ENCODE data around the gene CD200.

The CD200 gene, protein sequence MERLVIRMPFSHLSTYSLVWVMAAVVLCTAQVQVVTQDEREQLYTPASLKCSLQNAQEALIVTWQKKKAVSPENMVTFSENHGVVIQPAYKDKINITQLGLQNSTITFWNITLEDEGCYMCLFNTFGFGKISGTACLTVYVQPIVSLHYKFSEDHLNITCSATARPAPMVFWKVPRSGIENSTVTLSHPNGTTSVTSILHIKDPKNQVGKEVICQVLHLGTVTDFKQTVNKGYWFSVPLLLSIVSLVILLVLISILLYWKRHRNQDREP

DNA sequence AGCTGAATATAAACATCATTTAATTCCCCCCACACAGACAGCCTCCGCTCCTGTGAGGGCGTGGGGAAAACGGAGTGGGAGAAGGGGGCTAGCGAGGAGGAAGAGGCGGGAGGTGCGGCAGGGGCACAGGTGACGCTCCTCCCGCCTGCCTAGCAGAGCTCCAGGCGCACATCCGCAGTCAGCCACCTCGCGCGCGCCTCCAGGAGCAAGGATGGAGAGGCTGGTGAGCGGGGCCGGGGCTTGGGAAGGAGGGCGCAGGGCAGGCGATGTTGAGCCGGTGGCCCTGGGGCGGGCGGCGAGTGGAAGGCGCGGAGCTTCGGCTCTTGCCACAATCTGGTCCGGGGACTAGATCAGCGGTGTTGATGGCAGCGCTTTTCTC lies at the start of gene CD200:
CD200 (plus strand) TSS at position 155 of the 379 bp plus-strand sequence; CDS start at position 212, 57 bp downstream.
- no peak for DNase-seq

DNA sequence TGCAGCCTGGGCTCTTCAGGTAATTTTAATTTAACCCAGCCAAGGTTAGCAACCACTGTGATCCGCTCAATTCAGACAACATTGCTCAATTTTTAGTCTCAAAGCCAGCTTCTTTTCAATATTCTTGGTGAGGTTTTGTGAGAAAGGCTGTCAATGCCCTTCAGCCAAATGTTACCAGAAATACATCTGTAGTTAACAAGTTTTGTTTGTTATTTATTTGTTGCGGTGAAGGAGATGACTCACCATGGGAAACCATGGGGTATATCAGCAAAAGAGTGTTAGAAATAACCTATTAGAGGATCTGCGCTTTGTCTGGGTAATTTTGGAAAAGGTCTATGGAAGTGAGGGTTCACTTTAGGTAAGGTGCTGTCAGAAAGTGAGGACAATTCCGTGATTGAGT lies 43.9 kb upstream of the CD200 start:
- no peak for DNase-seq

DNA sequence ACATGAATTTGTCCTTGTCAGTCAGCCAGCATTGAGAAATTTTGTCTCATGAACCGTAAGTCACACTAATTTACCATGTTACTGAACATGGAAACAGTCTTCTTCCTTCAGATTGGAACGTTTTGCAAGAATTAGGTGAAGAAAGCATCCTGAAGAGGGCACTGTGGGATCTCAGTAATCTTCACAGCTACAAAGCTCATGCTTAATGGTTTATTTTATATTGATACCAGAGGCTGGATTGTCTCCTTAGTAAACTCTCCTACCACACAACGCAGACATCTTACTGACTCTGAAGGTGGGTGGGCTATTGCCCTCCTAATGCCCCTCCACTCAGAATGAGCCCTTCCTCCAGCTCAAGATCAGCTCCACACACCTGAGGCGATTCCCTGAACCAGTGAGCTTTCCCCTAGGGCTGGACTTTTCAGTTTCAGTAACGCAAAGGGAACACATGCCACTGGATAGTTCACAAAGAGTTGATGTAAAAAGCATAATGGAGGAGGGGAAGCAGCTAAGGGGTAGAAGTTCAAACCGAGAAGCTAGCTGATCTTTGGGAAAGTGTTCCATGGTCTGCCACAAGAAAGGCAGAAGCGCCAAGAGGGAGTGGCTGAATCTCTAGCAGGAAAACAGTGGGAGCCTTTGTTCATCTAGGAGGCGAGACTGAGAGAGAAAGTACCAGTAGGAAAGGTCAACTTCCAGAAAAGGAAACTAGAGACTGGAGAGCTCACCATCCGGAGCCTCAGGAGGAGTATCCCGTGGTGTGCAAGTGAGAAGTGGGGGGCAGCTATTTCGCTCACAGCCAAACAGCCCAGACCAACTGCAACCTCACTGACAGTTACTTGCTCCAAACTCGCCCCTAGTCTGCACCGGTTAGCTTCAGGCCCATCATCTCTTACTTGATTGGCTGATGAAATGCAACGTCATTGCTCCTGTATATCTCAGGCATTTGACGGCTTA lies 39.3 kb upstream of the CD200 start, which contains the start of gene SLC9C1:
SLC9C1 (minus strand) TSS at position 849 of the 954 bp plus-strand sequence. CDS start 7,425 bp downstream, outside the sequence.
- peak; percentile 41 for DNase-seq

DNA sequence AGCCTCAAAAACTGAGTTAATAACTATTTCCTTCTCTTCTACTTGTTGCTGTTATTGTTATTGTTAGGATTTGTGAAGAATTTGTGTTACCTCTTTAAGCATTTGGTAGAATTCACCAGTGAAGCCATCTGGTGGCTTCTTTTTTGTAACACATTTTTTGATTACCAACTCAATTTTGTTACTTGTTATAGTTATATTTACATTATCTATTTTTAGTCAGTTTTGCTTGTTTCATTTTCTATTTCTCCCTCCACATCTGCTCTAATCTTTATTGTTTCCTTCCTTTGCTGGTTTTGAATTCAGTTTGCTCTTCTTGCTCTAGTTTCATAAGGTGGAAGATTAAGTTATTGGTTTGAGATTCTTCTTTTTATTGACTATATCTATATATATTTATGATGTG lies 35.2 kb upstream of the CD200 start:
- DNase-seq, result no peak

DNA sequence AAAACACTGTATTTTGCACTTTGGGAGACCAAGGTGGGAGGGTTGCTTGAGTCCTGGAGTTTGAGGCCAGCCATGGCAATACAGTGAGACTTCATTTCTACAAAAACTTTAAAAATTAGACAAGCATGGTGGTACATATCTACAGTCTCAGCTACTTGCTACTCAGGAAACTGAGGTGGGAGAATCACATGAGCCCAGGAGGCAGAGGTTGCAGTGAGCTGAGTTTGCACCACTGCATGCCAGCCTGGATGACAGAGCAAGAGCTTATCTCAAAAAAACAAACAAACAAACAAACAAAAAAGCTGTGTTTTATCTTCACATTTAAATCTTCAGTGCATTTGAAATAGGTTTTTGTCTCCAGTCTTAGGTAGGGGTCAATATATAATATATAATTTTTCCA lies 34.2 kb upstream of the CD200 start:
- no peak for DNase-seq

DNA sequence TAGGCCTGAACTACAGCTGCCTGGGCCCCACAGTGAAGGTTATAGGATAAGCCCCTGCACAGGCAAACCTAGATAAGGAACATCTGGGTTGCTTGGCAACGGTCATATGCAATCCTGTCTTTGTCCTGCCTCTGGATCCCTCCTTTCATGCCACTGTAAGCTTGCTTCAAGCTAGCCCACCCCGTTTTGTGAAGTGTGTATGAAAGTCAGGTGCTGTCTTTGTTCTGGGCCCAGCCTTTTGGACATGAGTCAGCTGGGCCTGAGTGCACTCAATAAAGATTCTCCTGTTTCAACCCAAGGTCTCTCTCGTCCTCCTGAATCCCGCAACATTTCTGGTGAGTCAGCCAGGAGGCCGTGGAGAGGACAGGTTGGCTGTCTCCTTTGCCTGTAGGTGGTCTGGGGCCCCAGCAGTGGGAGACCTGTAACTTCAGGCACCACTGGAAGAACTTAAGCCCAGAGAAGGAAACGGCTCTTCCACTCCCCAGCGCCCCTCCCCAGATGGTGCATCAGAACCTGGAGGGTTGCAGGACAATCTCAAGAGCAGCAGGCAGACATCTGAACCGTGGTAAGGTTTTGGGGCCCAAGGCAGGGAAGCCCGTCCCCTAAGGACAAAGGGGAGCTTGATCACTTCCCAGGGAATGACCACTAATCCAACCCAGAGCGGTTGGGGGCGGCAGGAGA lies 30.7 kb upstream of the CD200 start:
- no peak for DNase-seq

DNA sequence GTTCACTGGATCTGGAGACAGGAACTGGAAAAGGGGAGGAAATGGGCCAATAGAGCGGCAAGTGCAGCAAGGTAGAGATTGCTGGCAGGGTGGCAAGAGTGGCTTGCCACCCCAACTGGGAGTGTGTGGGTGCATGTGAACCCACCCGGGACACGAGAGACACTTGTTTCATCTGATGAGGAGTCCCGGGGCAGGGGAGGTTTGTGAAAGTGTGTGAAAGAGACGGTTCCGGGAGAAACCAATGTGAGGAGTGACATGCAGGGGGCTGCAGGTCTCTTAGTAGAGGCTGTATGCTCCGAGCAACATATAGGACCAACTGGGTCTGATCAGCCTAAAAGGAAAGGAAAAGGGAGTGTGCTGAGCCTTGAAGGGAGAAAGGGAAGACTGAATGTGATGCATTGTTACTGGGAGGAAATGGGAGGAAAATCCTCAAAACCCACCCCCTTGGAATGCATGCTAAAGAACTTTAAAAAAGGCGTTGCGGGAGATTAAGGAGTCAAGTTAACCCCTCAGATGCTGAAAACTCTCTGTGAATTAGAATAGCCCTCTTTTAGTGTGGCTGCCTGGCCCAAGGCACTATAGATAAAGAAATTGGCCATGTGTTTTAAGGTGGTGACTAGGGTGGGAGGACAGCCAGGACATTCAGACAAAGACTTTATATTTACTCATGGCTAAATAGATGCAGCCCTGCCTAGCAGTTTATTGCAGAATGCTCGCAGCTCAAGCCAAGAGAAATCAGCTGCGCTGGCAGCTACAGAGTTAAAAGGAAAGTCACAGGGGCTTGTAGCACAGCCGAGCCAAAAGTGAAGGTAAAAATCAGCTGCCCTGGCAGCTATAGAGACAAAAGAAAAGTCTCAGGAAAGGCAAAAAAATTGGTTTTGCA lies 29.8 kb upstream of the CD200 start:
- no peak for DNase-seq

DNA sequence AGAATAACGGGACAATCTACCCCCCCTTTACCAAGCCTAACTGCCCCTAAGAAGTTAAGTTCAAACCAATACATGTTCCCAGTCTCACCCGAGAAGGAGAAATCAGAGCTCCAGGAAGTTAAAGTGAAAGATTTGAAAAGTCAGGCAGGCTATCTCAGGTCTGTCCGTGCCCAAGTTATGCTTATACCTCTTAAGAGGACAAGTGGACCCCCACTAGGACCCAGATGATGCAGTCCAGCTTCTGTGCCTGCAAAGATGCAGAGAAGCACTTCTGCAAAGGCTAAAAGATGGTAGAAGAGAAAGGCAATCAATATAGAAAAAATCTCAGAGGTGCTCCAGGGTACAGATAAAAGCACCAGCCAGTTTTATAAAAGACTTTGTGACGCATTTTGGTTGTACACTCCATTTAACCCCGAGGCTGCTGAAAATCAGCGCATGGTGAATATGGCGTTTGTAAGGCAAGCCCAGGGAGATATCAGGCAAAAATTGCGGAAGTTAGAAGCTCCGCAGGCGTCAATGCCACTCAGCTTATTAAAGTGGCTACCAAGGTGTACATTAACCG lies 29.1 kb upstream of the CD200 start:
- no peak for DNase-seq

DNA sequence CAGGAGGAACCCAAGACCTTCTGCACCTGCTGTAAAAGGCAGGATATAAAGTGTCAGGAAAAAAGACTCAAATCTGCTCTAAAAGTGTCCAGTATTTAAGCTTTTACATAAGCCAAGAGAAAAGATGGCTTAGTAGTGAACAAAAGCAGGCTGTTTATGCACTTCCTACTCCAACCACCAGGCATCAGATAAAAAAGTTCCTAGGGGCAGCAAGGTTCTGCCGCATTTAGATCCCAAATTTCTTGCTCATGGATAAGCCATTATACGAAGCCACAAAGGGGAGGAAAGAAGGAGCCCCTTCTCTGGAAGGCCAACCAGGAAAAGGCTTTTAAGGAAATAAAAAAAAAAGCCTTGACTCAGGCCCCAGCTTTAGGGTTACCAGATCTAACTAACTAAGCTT lies 28.3 kb upstream of the CD200 start:
- no peak for DNase-seq

DNA sequence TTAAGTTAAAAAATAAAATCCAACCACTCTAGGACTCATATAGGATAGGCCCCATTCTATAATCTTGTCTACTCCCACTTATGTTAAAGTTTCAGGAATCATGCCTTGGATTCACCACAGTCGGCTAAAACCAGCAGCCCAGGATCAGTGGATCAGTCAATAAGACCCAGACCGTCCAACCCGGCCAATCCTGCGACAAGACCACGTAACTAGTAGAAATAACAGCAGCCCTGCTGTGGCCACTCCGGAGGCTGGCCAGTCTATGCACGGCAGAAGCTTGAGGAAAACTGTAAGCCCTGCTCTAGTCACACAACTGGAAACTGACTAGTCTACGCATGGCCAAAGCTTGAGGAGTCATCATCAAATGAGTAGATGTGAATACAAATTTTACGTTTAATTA lies 26.1 kb upstream of the CD200 start:
- no peak for DNase-seq

DNA sequence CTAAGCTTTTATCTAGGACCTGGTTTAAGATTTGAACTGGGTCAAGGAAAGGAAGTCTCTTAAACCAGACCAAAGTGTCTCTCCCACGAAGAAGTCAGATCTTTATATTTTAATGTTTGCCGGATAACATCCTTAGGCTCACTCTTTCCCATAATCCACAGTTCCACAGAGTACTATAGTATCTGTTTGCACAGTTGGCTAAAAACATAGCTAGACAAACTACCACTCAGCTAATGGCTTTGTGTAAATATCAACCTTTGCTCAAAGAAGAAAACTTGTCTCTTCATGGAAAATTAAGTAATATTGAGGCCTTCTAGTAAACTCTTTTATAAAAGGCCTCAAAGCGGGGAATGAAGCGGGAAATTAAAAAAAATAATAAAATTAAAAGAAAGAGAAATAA lies 25.4 kb upstream of the CD200 start:
- DNase-seq, result no peak

DNA sequence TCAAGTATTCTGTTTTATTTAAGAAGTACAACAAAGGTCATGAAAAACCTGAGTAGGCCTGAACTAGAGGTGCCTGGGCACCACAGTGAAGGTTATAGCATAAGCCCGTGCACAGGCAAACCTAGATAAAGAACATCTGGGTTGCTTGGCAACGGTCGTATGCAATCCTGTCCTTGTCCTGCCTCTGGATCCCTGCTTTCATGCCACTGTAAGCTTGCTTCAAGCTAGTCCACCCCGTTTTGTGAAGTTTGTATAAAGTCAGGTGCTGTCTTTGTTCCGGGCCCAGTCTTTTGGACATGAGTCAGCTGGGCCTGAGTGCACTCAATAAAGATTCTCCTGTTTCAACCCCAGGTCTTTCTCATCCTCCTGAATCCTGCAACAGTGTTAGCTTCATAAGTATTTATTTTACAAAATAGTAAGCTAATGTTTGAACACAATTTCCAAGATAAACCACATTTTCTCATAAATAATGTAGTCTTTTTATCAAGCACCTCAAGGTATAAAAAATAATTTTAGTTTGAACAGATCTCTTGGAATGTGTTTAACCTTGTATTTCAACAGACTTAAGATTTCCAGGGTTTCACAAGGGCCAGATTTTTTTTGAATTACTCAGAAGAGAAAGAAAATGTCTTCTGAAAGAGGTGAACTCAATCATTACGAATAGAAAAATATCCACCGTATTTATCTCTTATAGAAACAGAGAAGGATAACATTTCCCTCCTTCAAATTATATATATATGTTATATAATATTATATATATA lies 24.6 kb upstream of the CD200 start:
- DNase-seq, result no peak

DNA sequence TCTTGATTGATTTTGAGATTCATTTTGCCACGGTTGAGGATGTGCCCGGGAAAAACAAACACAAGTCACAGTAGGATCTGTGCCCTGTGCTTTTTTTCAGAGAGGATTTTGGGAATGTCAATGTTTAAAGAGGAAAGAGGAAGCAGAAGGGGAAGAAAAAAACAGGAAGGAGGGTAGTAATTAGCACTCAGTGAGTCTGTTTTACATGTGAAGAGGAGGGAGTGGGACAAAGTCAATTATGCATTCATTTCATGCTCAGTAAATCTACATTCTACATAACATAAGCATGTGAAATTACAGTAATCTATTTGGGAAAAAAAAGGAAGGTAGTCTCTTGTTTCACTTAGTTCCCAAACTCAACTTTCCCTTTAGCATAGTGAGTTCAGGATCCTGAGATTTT lies 18.3 kb upstream of the CD200 start:
- DNase-seq, result no peak

DNA sequence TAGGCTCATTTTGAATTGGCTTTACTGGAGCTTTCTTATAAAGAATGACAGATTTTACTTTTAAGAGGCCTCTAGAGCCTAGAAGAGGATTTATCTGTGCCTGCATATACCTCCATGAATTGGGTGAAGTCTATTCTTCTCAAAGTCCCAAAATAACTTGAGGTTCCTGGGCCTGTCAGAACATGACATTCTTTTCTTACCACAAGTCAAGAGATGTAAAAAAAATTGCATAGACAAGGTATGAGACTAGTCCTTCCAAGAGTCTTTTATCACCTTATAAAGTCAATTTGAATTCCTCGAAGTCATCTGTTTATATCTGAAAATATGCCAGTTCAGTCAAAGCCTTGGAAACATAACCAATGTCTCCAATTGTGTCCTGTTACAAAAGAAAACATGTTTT lies 17.2 kb upstream of the CD200 start:
- no peak for DNase-seq

DNA sequence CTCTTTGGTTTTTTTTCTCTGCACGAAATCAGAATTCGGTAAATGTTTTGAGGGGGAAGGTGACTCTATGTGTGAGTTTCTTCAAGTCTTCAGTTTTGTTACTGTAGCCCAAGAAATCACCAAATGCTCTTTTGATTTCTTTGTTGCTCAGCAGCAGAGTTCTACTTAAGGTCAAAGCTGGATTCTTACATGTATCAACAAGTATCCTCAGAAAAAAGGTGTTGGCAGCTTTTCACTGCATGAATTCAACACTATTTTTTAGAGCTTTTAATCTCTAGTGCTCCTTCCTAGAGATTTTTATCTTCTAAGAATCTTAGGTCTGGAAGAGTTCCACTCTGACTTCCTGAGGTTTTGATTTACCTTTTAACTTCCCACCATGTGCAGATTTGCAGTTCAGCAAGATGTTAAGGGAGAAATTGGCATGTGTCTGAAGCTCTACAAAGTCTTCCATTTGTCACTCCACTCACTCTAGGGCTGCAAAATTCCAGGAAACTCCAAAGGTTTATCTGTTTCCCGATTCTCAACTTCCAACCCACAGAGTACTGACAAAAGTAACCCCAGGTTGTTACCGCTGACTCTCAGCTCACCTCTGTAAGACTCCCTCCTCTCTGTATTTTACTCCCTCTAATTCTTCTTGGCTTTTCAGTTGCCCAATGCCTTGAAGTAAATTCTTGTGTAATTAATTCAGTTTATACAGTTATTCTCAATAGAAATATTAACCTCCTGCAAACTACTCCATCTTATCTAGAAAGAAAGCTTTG lies 13.3 kb upstream of the CD200 start:
- no peak for DNase-seq

DNA sequence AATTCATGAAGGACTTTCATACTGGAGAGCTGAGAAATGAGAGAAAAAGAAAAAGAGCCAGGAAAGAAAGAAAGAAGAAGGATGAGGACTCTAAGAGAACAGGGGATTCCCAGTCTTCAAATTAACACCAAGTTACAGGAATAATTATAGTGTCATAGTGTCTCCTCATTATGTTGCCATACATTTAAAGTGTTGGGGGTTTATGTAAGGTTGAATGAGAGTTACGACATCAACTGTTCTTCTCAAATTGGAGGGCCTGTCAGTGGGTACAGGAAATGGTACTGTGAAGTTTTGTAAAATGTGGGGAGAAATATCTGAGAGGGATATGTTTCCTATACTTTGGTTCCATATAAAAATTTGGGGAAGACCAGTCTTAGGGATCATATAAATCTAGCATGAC lies 12.3 kb upstream of the CD200 start:
- DNase-seq, result no peak

DNA sequence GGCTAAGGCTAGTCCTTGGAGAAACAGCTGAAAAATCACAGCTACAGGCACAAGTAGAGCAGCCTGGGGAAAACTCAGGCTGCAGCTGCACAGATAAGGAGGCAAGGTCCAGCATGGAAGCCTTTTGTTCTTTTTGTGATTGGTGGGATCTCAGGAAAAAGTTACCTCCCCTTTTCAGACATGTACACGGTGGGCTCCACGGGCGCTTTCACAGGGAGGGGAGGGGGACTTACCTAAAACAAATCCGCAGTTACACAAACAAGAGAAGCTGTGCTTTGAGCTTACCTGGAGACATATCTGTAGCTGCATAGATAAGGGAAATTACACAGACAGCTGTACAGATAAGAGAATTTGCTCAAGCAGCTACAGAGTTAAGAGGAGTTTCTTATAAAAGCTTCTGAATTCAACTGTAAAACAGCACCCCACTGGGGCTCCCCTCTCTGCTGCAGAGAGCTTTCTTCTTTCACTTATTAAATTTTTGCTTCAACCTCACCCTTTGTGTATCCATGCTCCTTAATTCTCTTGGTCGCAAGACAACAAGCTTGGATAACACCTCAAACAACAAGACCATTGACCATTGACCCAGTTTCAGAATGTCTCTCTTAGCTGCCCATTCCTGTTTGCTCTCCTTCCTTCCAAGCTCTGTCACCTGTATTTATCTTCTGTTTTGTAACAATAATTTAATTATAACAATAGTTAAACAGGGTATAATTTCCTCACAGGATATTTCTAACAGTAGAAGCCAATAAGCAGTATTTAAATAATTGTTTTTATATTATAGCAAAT lies 10.9 kb upstream of the CD200 start:
- DNase-seq, result no peak

DNA sequence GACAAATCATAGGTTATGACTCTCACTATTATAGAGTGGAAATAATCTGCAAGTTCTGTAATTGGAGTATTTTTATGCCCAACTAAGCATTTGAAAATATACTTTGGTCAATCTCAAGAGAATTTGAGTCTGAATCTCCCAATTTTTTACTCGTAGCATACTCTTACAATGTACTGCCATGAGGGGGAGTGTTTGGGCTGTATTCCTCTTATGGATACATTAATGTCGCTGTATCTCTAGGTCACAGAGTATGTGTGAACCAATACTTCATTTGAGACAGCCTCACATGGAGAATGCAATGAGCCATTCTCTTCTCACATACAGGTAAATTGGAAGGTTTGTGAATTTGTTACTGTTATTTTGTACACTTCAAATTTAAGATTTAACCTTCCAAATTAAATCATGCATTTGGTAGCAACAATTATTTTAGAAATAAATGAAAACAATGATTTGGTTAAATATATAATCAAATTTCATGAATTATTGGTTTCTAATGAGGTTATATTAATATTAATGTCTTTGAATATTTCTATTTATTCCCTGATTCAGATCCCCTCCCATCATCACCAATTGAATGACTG lies 5.5 kb upstream of the CD200 start:
- DNase-seq, result peak; percentile 78

DNA sequence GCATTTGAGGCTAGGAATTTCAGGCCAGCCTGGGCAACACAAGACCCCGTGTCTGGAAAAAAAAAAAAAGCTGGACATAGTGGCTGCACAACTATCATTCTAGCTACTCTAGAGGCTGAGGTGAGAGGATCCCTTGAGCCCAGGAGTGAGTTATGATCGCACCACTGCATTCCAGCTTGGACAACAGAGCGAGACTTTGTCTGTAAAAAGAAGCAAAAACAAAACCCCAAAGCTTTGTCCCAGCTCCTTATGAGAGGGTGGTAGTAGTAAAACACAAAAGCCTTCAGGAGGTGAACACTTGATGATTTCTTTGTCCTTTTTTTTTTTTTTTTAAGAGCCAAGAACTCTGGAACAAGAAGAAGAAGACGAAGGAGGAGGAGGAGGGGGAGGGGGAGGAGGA lies 1.1 kb upstream of the CD200 start:
- DNase-seq, result no peak
